ENCODE results near the gene GIMAP5.

- TF ChIP-seq CTCF (IDR thresholded peaks at IDR 0.05), result no peak
- TF ChIP-seq ZFX (IDR thresholded peaks at IDR 0.05; ENCODE audit: borderline replicate concordance), result no peak
These were observed 3.6 kb upstream of the GIMAP5 start for GRCh38 chr7:150733482-150734095.

Measured in 22Rv1 (cell line).